Fibroblast of skin of scalp (primary cell): ENCODE measurements around the gene TNFRSF6B.

Experiments used
- DNase-seq: peaks from one replicate; pipeline ENCODE4 v3.0.0-alpha.2; 2013

TNFRSF6B gene

GRCh38 chr20:63739130-63740069 lies 42.9 kb downstream of the TNFRSF6B start, which contains the start of gene SLC2A4RG:
TSS of gene SLC2A4RG (plus strand) at chr20:63739776. CDS start at chr20:63739913, 137 bp downstream.
- DNase-seq: peak; percentile 82

- DNase-seq: peak; percentile 43
Measured at GRCh38 chr20:63740070-63740626, 43.7 kb downstream of the TNFRSF6B start.

GRCh38 chr20:63740627-63741353 lies 44.3 kb downstream of the TNFRSF6B start:
- DNase-seq: peak; percentile 87

- DNase-seq: no peak
Measured at GRCh38 chr20:63741354-63741675, 44.9 kb downstream of the TNFRSF6B start.

- no peak for DNase-seq
Measured at GRCh38 chr20:63741676-63742380, 45.4 kb downstream of the TNFRSF6B start.

- no peak for DNase-seq
Measured at GRCh38 chr20:63742381-63743024, 46.1 kb downstream of the TNFRSF6B start.

- DNase-seq: no peak
Measured at GRCh38 chr20:63743210-63743970, 46.9 kb downstream of the TNFRSF6B start.

- no peak for DNase-seq
Measured at GRCh38 chr20:63744158-63744557, 47.7 kb downstream of the TNFRSF6B start.

- no peak for DNase-seq
Measured at GRCh38 chr20:63744574-63745423, 48.3 kb downstream of the TNFRSF6B start.

- no peak for DNase-seq
Measured at GRCh38 chr20:63745424-63745805, 49.0 kb downstream of the TNFRSF6B start.

GRCh38 chr20:63745961-63746731 lies 49.7 kb downstream of the TNFRSF6B start:
- no peak for DNase-seq

- DNase-seq: no peak
Measured at GRCh38 chr20:63746751-63747315, 50.4 kb downstream of the TNFRSF6B start.

GRCh38 chr20:63747622-63748069 lies 51.2 kb downstream of the TNFRSF6B start:
- no peak for DNase-seq
